ENCODE results near the gene FUT6. TPM values are rescaled to one million over a fixed set of nuclear protein-coding genes. Genes with fewer than 3 reads are reported as not detected.
A peak's percentile ranks its signal among the peaks of the same experiment; 100 is the strongest.
"Not testable (repeated sequence)": the region's sequence is repeated elsewhere in the genome, so short reads cannot be mapped to it uniquely, and the experiment has no call there.

FUT6 gene
- total RNA-seq, 6 experiments from 2014 or later: not detected

- TF ChIP-seq CTCF (IDR thresholded peaks at IDR 0.05): no peak
- H3K36me3 Mint-ChIP-seq (ENCODE audit: low read depth): no peaks in the 10 kb centered on the region
- no peaks in the 10 kb centered on the region for H3K9me3 Mint-ChIP-seq
- H3K4me3 Mint-ChIP-seq: no peak overlapping the region
- no peak for DNase-seq
- no peaks in the 10 kb centered on the region; the same call in 1 of the 2 replicates for H3K4me1 Mint-ChIP-seq (ENCODE audit: low read depth)
- peaks cover 28% of the 10 kb centered on the region for H3K27me3 Mint-ChIP-seq (ENCODE audit: insufficient read depth)
- no peak overlapping the region for H3K27ac Mint-ChIP-seq
These were observed 23.6 kb upstream of the FUT6 start for GRCh38 chr19:5863030-5863665.

DNA sequence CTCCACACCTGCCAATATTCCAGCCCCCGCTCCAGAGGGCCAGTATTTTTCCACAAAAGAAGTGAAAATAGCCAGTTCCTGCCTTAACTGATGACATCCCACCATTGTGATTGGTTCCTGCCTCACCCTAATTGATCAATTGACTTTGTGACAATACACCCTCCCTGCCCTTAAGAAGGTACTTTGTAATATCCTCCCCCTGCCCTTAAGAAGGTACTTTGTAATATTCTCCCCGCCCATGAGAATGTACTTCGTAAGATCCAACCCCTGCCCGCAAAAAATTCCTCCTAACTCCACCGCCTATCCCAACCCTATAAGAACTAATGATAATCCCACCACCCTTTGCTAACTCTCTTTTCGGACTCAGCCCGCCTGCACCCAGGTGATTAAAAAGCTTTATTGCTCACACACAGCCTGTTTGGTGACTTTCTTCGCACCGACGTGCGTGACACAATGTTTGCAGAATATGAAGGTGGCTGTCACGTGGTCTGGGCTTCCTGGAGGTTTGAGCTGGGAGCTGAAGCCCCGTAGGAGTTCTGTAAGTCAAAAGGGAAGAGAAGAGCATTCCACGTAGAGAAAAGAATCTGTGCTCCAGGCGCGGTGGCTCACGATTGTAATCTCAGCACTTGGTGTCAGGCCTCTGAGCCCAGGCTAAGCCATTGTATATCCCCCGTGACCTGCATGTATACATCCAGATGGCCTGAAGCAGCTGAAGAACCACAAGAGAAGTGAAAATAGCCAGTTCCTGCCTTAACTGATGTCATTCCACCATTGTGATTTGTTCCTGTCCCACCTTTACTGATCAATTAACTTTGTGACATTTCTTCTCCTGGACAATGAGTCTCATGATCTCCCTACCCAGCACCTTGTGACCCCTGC is 17.9 kb upstream of the FUT6 start:
- no peak overlapping the region for H3K27ac Mint-ChIP-seq
- H3K4me1 Mint-ChIP-seq (ENCODE audit: low read depth): no peaks in the 10 kb centered on the region; the same call in 1 of the 2 replicates
- no peaks in the 10 kb centered on the region for H3K9me3 Mint-ChIP-seq
- peaks cover 25% of the 10 kb centered on the region for H3K27me3 Mint-ChIP-seq (ENCODE audit: insufficient read depth)
- DNase-seq: no peak
- H3K4me3 Mint-ChIP-seq: no peak overlapping the region
- H3K36me3 Mint-ChIP-seq (ENCODE audit: low read depth): no peaks in the 10 kb centered on the region
- no peak for TF ChIP-seq CTCF (IDR thresholded peaks at IDR 0.05)

GRCh38 chr19:5855151-5855550 is 15.6 kb upstream of the FUT6 start:
- not testable (repeated sequence) for DNase-seq; H3K9me3 Mint-ChIP-seq; H3K4me3 Mint-ChIP-seq; H3K36me3 Mint-ChIP-seq (ENCODE audit: low read depth); H3K27ac Mint-ChIP-seq; H3K4me1 Mint-ChIP-seq (ENCODE audit: low read depth)
- H3K27me3 Mint-ChIP-seq (ENCODE audit: insufficient read depth): peaks cover 25% of the 10 kb centered on the region

DNA sequence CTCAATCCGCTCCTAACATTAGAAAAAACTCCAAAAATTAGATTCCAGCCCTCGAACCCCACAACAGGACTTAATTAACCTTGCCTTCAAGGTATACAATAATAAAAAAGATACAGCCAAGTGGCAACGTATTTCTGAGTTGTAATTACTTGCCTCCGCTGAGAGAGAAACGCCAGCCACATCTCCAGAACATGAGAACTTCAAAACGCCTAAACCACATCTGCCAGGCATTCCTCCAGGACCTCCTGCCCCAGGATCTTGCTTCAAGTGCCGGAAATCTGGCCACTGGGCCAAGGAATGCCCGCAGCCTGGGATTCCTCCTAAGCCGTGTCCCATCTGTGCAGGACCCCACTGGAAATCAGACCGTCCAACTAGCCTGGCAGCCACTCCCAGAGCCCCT is 14.6 kb upstream of the FUT6 start:
- not testable (repeated sequence) for H3K27ac Mint-ChIP-seq; H3K4me3 Mint-ChIP-seq; H3K9me3 Mint-ChIP-seq; H3K36me3 Mint-ChIP-seq (ENCODE audit: low read depth); DNase-seq; H3K4me1 Mint-ChIP-seq (ENCODE audit: low read depth)
- H3K27me3 Mint-ChIP-seq (ENCODE audit: insufficient read depth): peaks cover 25% of the 10 kb centered on the region

- Mint-ChIP-seq H3K4me1 (ENCODE audit: low read depth) (no peaks in the 10 kb centered on the region), H3K9me3 (no peaks in the 10 kb centered on the region), H3K27ac (no peak within 1 kb of the TSS), H3K4me3 (no peak within 1 kb of the TSS), H3K27me3 (ENCODE audit: insufficient read depth) (peaks cover 24% of the 10 kb centered on the region), H3K36me3 (ENCODE audit: low read depth) (no peaks in the 10 kb centered on the region)
- no peak for DNase-seq
- TF ChIP-seq CTCF (IDR thresholded peaks at IDR 0.05): no peak
These were observed 11.8 kb upstream of the FUT6 start, which contains the start of gene FUT3 for GRCh38 chr19:5851302-5851701. TSS of gene FUT3 (minus strand) at chr19:5851449.

- H3K27ac Mint-ChIP-seq: no peak overlapping the region
- no peak for TF ChIP-seq CTCF (IDR thresholded peaks at IDR 0.05)
- no peaks in the 10 kb centered on the region for H3K9me3 Mint-ChIP-seq
- peaks cover 24% of the 10 kb centered on the region for H3K27me3 Mint-ChIP-seq (ENCODE audit: insufficient read depth)
- DNase-seq: peak; percentile 32
- no peaks in the 10 kb centered on the region for H3K36me3 Mint-ChIP-seq (ENCODE audit: low read depth)
- H3K4me1 Mint-ChIP-seq (ENCODE audit: low read depth): no peaks in the 10 kb centered on the region
- H3K4me3 Mint-ChIP-seq: no peak overlapping the region
These were observed 11.3 kb upstream of the FUT6 start for GRCh38 chr19:5850743-5851293.
